Measurements from ENCODE around the gene STAP2.
"Not testable (repeated sequence)": the region's sequence is repeated elsewhere in the genome, so short reads cannot be mapped to it uniquely, and the experiment has no call there.

STAP2 gene

GRCh38 chr19:4298810-4299550 lies 39.6 kb downstream of the STAP2 start:
- no peak for DNase-seq (ENCODE audit: low read depth)

GRCh38 chr19:4297901-4298809 lies 40.5 kb downstream of the STAP2 start:
- DNase-seq (ENCODE audit: low read depth), result no peak

GRCh38 chr19:4295972-4296771 lies 42.5 kb downstream of the STAP2 start:
- no peak for DNase-seq (ENCODE audit: low read depth)

GRCh38 chr19:4294389-4294788 lies 44.2 kb downstream of the STAP2 start:
- no peak for DNase-seq (ENCODE audit: low read depth)

GRCh38 chr19:4292515-4292914 lies 46.1 kb downstream of the STAP2 start:
- DNase-seq (ENCODE audit: low read depth), result no peak

- no peak for DNase-seq (ENCODE audit: low read depth)
These were observed 47.4 kb downstream of the STAP2 start for GRCh38 chr19:4291184-4291732.

- DNase-seq (ENCODE audit: low read depth), result no peak
These were observed 50.4 kb downstream of the STAP2 start for GRCh38 chr19:4288091-4288777.

- not testable (repeated sequence) for DNase-seq (ENCODE audit: low read depth)
These were observed 52.5 kb downstream of the STAP2 start for GRCh38 chr19:4286141-4286540.

- DNase-seq (ENCODE audit: low read depth), result no peak
These were observed 53.7 kb downstream of the STAP2 start for GRCh38 chr19:4284974-4285373.

GRCh38 chr19:4284176-4284958 lies 54.3 kb downstream of the STAP2 start:
- no peak for DNase-seq (ENCODE audit: low read depth)

- DNase-seq (ENCODE audit: low read depth), result no peak
These were observed 58.9 kb downstream of the STAP2 start for GRCh38 chr19:4279530-4280422.

- DNase-seq (ENCODE audit: low read depth), result no peak
These were observed 59.4 kb downstream of the STAP2 start for GRCh38 chr19:4279267-4279529.

- DNase-seq (ENCODE audit: low read depth), result no peak
These were observed 60.0 kb downstream of the STAP2 start, which contains the start of gene SHD for GRCh38 chr19:4278419-4279266. TSS of gene SHD (plus strand) at chr19:4279266. CDS start at chr19:4280064, 798 bp downstream.

GRCh38 chr19:4278010-4278409 lies 60.6 kb downstream of the STAP2 start:
- DNase-seq (ENCODE audit: low read depth), result no peak

- DNase-seq (ENCODE audit: low read depth), result no peak
These were observed 61.4 kb downstream of the STAP2 start for GRCh38 chr19:4277191-4277696.

GRCh38 chr19:4274321-4274686 lies 64.3 kb downstream of the STAP2 start:
- DNase-seq (ENCODE audit: low read depth), result not testable (repeated sequence)
